ENCODE results near the gene ABCA3.

DNA sequence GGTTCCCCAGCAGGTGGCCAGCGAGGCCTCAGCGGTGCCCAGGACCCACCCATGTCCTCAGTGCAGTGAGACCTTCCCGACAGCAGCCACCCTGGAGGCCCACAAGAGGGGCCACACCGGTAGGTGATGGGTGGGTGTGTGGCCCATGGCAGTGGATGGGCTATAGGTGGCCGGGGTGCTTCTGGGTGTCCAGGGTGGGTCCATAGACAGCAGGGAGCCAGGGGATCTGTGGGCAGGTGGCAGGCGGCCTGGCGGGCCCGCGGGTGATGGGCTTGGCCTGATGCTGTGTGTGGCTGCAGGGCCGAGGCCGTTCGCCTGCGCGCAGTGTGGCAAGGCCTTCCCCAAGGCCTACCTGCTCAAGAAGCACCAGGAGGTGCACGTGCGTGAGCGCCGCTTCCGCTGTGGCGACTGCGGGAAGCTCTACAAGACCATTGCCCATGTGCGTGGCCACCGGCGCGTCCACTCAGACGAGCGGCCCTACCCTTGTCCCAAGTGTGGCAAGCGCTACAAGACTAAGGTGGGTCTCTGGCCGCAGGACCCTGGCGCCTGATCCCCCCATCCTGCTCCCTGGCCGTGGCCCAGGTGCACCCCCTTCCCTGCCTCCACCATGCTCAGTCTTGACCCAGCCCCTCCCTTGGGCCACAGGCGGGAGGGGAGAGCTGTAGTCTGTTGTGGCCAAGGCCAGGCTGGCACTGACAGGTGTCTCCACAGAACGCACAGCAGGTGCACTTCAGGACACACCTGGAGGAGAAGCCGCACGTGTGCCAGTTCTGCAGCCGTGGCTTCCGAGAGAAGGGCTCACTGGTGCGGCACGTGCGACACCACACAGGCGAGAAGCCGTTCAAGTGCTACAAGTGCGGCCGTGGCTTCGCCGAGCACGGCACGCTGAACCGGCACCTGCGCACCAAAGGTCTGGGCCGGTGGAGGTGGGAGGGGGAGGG lies 106.4 kb downstream of the ABCA3 start:
- TF ChIP-seq, protein P1, sequence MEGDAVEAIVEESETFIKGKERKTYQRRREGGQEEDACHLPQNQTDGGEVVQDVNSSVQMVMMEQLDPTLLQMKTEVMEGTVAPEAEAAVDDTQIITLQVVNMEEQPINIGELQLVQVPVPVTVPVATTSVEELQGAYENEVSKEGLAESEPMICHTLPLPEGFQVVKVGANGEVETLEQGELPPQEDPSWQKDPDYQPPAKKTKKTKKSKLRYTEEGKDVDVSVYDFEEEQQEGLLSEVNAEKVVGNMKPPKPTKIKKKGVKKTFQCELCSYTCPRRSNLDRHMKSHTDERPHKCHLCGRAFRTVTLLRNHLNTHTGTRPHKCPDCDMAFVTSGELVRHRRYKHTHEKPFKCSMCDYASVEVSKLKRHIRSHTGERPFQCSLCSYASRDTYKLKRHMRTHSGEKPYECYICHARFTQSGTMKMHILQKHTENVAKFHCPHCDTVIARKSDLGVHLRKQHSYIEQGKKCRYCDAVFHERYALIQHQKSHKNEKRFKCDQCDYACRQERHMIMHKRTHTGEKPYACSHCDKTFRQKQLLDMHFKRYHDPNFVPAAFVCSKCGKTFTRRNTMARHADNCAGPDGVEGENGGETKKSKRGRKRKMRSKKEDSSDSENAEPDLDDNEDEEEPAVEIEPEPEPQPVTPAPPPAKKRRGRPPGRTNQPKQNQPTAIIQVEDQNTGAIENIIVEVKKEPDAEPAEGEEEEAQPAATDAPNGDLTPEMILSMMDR (IDR thresholded peaks at IDR 0.05): no peak
- TF ChIP-seq POLR2A (IDR thresholded peaks at IDR 0.05) (no peak), EP300 (IDR thresholded peaks at IDR 0.05) (no peak)

Data from tibial nerve (tissue), 4 donors.